HUES64 (cell line): ENCODE data around the gene AP2B1.
"Not testable (repeated sequence)": the region's sequence is repeated elsewhere in the genome, so short reads cannot be mapped to it uniquely, and the experiment has no call there.

Source experiments
- H3K27ac ChIP-seq: 2 replicates; pipeline ENCODE4 v1.7.0; 2013; ENCODE audit warnings: low read depth, low read length, inconsistent platforms
- H3K27me3 ChIP-seq: 2 replicates; pipeline ENCODE4 v1.6.1; 2013; ENCODE audit warnings: mild to moderate bottlenecking, low read length; ENCODE audit not compliant: insufficient read depth
- H3K36me3 ChIP-seq: 2 replicates; pipeline ENCODE4 v1.6.1; 2013; ENCODE audit warnings: mild to moderate bottlenecking, low read length; ENCODE audit not compliant: insufficient read depth
- H3K4me1 ChIP-seq: 2 replicates; pipeline ENCODE4 v1.6.1; 2013; ENCODE audit warnings: mild to moderate bottlenecking, low read length, moderate library complexity; ENCODE audit not compliant: insufficient read depth
- H3K4me3 ChIP-seq: 2 replicates; pipeline ENCODE4 v1.5.1; 2013; ENCODE audit warnings: mild to moderate bottlenecking, low read length, moderate library complexity
- H3K9ac ChIP-seq: 2 replicates; pipeline ENCODE4 v1.6.1; 2013; ENCODE audit warnings: mild to moderate bottlenecking, low read depth, low read length
- H3K9me3 ChIP-seq: 2 replicates; pipeline ENCODE4 v1.6.1; 2013; ENCODE audit warnings: low read depth, low read length; ENCODE audit not compliant: insufficient read depth
- WGBS: fragments of 150-250, 120-280 bp; methylation state at CpG from one replicate; pipeline ENCODE4 v1.1.7; 2013; ENCODE audit warnings: missing lambda C conversion rate; 5-methylcytosine and 5-hydroxymethylcytosine counted together

The AP2B1 gene

DNA sequence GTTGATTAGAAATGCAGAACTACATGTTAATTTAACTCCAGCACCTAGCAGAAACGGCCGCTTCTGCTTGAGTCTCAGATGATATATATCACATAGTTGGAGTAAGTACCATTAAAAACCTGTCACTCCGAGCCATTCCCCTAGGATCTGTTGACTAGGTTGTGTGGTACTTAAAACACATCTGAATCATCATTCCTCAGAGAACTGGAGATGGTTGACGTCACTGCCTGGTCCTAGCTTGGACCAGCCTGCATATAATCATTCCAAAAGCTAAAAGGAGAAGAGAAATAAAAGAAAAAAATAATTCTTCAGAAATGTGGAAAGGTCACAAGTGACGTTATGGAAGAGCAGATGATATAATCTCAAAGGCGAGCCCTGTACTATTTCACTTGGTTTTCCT, 113.0 kb downstream of the AP2B1 start:
- Histone ChIP-seq H3K4me1 (0 out of 2 replicates have a peak, but pooled peaks cover 5% of the 10 kb centered on the region), H3K9me3 (no peaks in the 10 kb centered on the region; the same call in 1 of the 2 replicates), H3K27ac (no peak overlapping the region), H3K4me3 (no peak overlapping the region), H3K27me3 (no peaks in the 10 kb centered on the region), H3K36me3 (peaks cover 23% of the 10 kb centered on the region), H3K9ac (no peak overlapping the region)
- 92% methylated on average over 4 of the region's 6 CpGs for WGBS

DNA sequence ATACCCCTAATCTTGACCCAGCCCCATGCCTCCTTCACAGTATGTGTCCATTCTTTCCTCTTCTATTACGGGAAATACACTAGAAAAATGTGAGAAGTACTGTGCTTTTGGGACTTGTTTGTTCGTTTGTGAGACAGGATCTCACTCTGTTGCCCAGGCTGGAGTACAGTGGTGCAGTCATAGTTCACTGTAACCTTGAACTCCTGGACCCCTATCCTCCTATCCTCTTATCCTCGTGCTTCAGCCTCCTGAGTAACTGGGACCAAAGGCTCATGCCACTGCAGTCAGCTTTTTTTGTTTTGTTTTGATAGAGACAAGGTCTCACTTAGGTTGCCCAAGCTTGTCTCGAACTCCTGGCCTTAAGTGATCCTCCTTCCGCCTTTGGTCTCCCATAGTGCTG, 114.4 kb downstream of the AP2B1 start:
- no peak overlapping the region for H3K27ac ChIP-seq
- H3K9ac ChIP-seq: no peak overlapping the region
- no peaks in the 10 kb centered on the region; the same call in 1 of the 2 replicates for H3K9me3 ChIP-seq
- H3K36me3 ChIP-seq: peaks cover 13% of the 10 kb centered on the region; the same call in 1 of the 2 replicates
- H3K4me3 ChIP-seq: no peak overlapping the region
- H3K27me3 ChIP-seq: no peaks in the 10 kb centered on the region
- WGBS: 92% methylated on average over 5 of the region's 5 CpGs
- no peaks in the 10 kb centered on the region for H3K4me1 ChIP-seq

DNA sequence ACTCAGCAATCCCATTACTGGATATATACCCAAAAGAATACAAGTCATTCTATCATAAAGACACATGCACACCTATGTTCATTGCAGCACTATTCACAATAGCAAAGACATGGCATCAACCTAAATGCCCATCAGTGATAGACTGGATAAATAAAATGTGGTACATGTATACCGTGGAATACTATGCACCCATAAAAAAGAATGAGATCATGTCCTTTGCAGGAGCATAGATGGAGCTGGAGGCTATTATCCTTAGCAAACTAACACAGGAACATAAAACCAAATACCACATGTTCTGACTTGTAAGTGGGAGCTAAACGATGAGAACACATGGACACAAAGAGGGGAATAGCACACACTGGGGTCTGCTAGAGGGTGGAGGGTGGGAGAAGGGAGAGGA, 116.2 kb downstream of the AP2B1 start:
- H3K9me3 ChIP-seq: not testable (repeated sequence)

DNA sequence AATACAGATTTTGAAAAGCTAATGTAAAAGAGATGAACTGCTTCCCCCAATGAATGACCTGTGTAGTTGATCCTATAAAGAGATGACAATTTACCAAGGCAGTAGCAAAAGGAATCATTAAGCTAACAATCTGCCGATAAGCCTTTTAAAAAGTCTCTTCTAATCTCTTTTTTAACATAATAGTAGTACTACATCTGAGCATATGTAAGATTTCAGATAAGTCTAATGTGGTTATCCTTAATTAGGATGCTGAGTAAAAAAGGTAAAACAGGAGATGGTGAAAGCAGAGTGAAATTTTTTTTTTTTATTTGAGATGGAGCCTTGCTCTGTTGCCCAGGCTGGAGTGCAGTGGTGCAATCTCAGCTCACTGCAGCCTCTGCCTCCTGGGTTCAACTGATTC, 118.1 kb downstream of the AP2B1 start:
- Histone ChIP-seq H3K27me3 (no peaks in the 10 kb centered on the region), H3K4me1 (no peaks in the 10 kb centered on the region), H3K9ac (no peak overlapping the region), H3K27ac (no peak overlapping the region), H3K4me3 (no peak overlapping the region), H3K36me3 (peaks cover 17% of the 10 kb centered on the region), H3K9me3 (no peaks in the 10 kb centered on the region; the same call in 1 of the 2 replicates)
- no CpG with 5 or more reads among the region's 1 CpG for WGBS

More for the DNA sequence above, 116.2 kb downstream of the AP2B1 start:
- H3K4me1 ChIP-seq, H3K27ac ChIP-seq, H3K4me3 ChIP-seq, H3K9ac ChIP-seq, H3K36me3 ChIP-seq, H3K27me3 ChIP-seq: not testable (repeated sequence)
- WGBS: 98% methylated on average over 2 of the region's 2 CpGs

DNA sequence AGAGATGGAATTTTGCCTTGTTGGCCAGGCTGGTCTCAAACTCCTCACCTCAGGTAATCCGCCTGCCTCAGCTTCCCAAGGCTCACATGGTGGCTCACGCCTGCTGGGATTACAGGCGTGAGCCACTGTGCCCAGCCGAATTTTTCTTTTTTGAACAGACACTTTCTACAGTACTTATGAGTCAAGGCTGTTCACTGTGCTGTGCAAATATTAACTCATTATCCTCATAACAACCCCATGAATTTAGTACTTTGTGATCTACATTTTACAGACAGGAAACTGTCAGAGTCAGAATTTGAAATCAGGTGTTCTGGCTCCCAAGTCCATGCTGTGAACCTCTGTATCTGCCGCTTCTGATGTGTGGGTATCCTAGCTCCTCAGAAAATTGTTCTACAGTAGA, 118.6 kb downstream of the AP2B1 start:
- Histone ChIP-seq H3K27me3 (no peaks in the 10 kb centered on the region), H3K4me3 (no peak overlapping the region), H3K27ac (no peak overlapping the region), H3K36me3 (peaks cover 22% of the 10 kb centered on the region), H3K9me3 (no peaks in the 10 kb centered on the region; the same call in 1 of the 2 replicates), H3K9ac (no peak overlapping the region), H3K4me1 (no peaks in the 10 kb centered on the region)
- WGBS: 76% methylated on average over 5 of the region's 5 CpGs

DNA sequence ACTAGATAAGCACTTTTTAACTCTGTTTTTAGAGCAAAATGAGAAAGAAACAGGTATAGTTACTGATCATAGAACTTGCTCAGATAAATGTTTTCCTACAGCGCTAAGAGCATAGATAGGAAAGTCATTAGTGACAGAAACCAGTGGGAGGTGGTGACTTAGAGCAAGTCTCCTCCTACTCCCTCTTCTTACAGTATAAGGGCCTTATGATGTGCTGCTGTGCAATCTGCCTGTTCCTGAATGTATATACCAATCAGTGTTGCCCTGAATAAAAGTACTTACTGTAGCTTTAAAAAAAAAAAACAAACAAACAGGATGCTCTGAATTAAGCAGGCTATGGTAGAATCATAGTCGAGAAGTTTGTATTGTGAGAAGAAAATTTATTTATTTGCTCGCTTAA, 121.0 kb downstream of the AP2B1 start:
- no peak overlapping the region for H3K27ac ChIP-seq
- peaks cover 41% of the 10 kb centered on the region for H3K36me3 ChIP-seq
- no peak overlapping the region for H3K4me3 ChIP-seq
- no peaks in the 10 kb centered on the region for H3K4me1 ChIP-seq
- WGBS: 92% methylated on average over 2 of the region's 3 CpGs
- H3K9ac ChIP-seq: no peak overlapping the region
- no peaks in the 10 kb centered on the region for H3K9me3 ChIP-seq
- H3K27me3 ChIP-seq: no peaks in the 10 kb centered on the region

DNA sequence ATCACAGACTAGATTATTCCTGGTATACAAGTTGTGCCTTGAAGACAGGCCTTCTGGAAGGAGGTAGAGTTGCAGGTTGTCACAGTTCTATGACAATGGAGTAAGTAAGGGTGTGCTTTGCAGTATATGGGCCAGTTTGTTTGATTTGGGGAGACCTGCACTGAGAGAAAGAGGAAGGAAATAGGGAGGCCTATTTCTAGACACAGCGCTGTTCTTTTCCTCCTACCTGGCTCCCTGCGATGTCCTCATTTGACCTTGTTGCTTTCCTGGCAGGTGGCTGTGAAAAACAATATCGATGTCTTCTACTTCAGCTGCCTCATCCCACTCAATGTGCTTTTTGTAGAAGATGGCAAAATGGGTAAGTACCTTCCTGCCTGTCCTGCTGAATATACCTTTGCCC, 121.8 kb downstream of the AP2B1 start:
- WGBS: 95% methylated on average over 3 of the region's 3 CpGs

DNA sequence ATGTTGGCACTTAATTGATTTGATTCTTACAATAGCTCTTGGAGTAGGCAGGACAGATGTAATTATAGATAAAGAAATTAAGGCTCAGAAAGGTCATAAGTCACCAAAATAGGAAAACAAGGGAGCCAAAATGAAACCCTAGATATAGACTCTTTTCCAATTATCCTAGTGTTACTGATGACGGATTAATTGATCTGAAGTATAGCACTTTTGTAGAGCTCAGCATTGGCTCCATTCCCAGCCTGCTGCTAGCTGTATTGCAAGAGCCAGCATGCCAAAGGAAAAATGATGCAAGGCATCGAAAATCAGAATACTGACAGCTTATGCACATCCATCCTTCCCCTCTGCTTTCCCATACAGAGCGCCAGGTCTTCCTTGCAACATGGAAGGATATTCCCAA, 122.8 kb downstream of the AP2B1 start:
- no peaks in the 10 kb centered on the region for H3K27me3 ChIP-seq
- no peaks in the 10 kb centered on the region for H3K4me1 ChIP-seq
- peaks cover 51% of the 10 kb centered on the region for H3K36me3 ChIP-seq
- H3K4me3 ChIP-seq: no peak overlapping the region
- 98% methylated on average over 3 of the region's 3 CpGs for WGBS
- H3K9me3 ChIP-seq: no peaks in the 10 kb centered on the region
- no peak overlapping the region for H3K27ac ChIP-seq
- H3K9ac ChIP-seq: no peak overlapping the region

More for the DNA sequence above, 121.8 kb downstream of the AP2B1 start:
- H3K36me3 ChIP-seq: peaks cover 45% of the 10 kb centered on the region
- no peaks in the 10 kb centered on the region for H3K9me3 ChIP-seq
- H3K4me1 ChIP-seq: no peaks in the 10 kb centered on the region
- H3K9ac ChIP-seq: no peak overlapping the region
- H3K27me3 ChIP-seq: no peaks in the 10 kb centered on the region
- H3K27ac ChIP-seq: no peak overlapping the region
- no peak overlapping the region for H3K4me3 ChIP-seq

DNA sequence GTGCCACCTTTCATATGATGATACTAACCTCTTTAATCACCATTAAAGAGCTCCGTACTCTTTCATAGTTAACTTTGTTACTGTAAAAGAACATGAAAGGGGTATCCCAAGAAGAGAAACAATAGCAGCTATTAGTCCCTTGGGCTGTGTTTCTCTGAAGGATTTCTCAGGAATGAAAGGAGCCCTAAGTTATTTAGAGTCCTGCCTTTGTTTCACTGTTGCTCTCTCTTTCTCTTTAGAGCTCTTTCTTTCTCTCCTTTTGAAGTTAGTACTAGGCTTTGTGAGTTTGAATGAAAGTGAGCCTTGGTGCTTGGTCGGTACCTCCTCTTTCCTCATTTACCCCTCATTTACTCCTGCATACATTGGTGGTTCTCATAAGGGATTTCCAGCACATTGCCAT, 123.8 kb downstream of the AP2B1 start:
- 67% methylated on average over 1 of the region's 2 CpGs for whole genome bisulfite sequencing
- Histone ChIP-seq H3K4me1 (no peaks in the 10 kb centered on the region), H3K9ac (no peak overlapping the region), H3K4me3 (no peak overlapping the region), H3K27ac (no peak overlapping the region), H3K27me3 (no peaks in the 10 kb centered on the region), H3K9me3 (no peaks in the 10 kb centered on the region), H3K36me3 (peaks cover 58% of the 10 kb centered on the region)

DNA sequence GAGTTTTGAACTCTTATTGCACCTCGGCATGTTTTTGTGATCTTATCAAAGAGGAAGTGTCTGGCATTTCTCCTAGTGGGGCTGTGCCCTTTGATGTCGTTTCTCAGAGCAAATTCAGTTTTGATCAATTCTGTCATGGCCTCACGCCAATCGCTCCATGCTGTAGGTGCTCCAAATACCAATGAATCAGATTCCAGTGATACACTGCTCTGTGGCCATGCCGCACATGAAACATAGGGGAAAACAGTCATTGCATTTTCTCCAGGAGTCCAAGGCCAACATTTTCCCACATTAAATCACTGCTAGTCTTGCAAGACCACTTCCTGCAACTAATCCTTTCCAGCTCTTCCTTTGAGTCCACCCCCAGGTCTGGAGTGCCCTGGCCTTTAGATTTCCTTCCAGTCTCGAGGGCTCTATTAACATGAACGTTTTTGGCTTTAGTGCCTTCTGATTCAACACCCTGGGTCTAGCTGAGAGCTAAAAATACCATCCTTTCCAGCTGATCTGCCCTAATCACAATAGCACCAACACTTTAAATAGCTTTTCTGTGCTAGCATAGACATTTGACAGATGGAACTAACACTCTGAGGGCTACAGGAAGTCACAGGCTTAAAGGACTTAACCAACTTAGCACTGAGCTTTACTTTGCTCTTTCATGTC, 126.1 kb downstream of the AP2B1 start:
- Histone ChIP-seq H3K4me3 (no peak overlapping the region), H3K9me3 (no peaks in the 10 kb centered on the region), H3K27ac (no peak overlapping the region), H3K27me3 (no peaks in the 10 kb centered on the region), H3K4me1 (no peaks in the 10 kb centered on the region), H3K36me3 (peaks cover 77% of the 10 kb centered on the region), H3K9ac (no peak overlapping the region)
- 83% methylated on average over 7 of the region's 7 CpGs for WGBS

DNA sequence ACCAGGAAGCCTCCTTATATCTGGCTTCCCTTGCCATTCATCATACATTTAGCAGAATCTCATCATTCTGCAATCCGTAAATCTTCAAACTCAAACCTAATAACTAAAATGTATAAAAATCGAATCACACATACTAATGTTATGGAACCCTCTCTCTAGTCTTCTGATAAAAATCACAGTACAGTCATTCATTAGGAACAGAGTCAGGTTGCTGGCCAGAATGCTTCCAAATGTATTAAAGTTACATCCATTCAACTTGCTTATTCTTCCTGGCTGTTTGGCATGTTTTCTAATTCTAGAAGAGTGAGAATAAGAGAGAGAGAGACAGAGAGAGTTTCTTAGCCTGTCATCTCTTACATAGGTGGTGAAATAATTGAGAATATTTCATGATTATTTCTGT, 127.9 kb downstream of the AP2B1 start:
- no peaks in the 10 kb centered on the region for H3K9me3 ChIP-seq
- peaks cover 80% of the 10 kb centered on the region for H3K36me3 ChIP-seq
- WGBS: 89% methylated on average over 2 of the region's 2 CpGs
- H3K4me1 ChIP-seq: no peaks in the 10 kb centered on the region
- H3K27ac ChIP-seq: no peak overlapping the region
- H3K9ac ChIP-seq: no peak overlapping the region
- H3K4me3 ChIP-seq: no peak overlapping the region
- H3K27me3 ChIP-seq: no peaks in the 10 kb centered on the region

DNA sequence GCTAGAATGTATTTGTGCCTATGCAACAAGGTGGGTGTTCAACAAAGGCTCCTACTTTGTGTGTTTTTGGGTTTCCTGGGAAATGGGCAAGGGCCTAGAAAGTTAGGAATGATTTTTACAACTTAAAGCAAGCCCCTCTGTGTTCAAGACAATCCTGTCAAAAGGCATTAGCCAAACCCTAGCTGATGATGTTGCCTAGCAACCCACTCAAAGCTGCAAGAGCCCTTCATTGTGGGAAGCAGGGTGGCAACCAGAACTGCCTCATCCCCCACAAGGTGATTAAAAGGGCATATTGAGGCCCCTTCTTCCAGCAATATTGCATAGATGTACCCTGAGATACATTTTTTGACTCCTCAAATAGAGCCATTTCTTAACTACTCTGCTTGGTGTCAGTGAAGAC, 128.3 kb downstream of the AP2B1 start:
- Histone ChIP-seq H3K36me3 (peaks cover 78% of the 10 kb centered on the region), H3K9me3 (no peaks in the 10 kb centered on the region), H3K27ac (no peak overlapping the region), H3K27me3 (no peaks in the 10 kb centered on the region), H3K4me1 (no peaks in the 10 kb centered on the region), H3K9ac (no peak overlapping the region), H3K4me3 (no peak overlapping the region)
